Gastrocnemius medialis (tissue), 4 donors: Measurements from ENCODE around the gene RADIL.

Experiments
- POLR2A ChIP-seq, 2 donors: fragments of 450-650 bp; IDR thresholded peaks; one replicate each; pipeline ENCODE4 v1.6.1; 2017; ENCODE audit warnings: antibody characterized with exemption in 2 of 2, mild to moderate bottlenecking in 2 of 2, moderate library complexity in 2 of 2
- TF ChIP-seq, protein P1 (sequence below), 5 experiments: fragments of 450-650 bp in 3 of 5; fragments of 200-600 bp in 2 of 5; sonication (generic) in 2 of 5; IDR thresholded peaks in 4 of 5; conservative IDR thresholded peaks in 1 of 5; 1 replicate in 4 of 5; 2 replicates in 1 of 5; pipeline ENCODE4 v1.5.1; 2016 to 2019; ENCODE audit warnings: antibody characterized with exemption in 5 of 5, mild to moderate bottlenecking in 3 of 5, moderate library complexity in 3 of 5

- TF ChIP-seq, protein P1, sequence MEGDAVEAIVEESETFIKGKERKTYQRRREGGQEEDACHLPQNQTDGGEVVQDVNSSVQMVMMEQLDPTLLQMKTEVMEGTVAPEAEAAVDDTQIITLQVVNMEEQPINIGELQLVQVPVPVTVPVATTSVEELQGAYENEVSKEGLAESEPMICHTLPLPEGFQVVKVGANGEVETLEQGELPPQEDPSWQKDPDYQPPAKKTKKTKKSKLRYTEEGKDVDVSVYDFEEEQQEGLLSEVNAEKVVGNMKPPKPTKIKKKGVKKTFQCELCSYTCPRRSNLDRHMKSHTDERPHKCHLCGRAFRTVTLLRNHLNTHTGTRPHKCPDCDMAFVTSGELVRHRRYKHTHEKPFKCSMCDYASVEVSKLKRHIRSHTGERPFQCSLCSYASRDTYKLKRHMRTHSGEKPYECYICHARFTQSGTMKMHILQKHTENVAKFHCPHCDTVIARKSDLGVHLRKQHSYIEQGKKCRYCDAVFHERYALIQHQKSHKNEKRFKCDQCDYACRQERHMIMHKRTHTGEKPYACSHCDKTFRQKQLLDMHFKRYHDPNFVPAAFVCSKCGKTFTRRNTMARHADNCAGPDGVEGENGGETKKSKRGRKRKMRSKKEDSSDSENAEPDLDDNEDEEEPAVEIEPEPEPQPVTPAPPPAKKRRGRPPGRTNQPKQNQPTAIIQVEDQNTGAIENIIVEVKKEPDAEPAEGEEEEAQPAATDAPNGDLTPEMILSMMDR (IDR thresholded peaks at IDR 0.05 in 4 of 5, conservative IDR thresholded peaks at IDR 0.05 in 1 of 5), result no peak
- no peak for TF ChIP-seq POLR2A (IDR thresholded peaks at IDR 0.05)
Observed at GRCh38 chr7:4788627-4789189, 94.8 kb downstream of the RADIL start.
